KMS-11 (cell line): ENCODE data around the gene KCTD11.

ENCODE experiments used
- H2AFZ ChIP-seq: fragments of 200-600 bp; sonication (generic); 2 replicates; pipeline ENCODE4 v1.6.1; 2016; ENCODE audit warnings: antibody characterized with exemption, mixed run types, low read depth
- H3K27ac ChIP-seq: fragments of 200-600 bp; sonication (generic); 2 replicates; pipeline ENCODE4 v1.6.1; 2016; ENCODE audit warnings: mild to moderate bottlenecking, mixed run types
- H3K27me3 ChIP-seq: fragments of 200-600 bp; sonication (generic); 2 replicates; pipeline ENCODE4 v1.6.1; 2017; ENCODE audit warnings: mild to moderate bottlenecking, low read depth, mixed run types, moderate library complexity; ENCODE audit not compliant: insufficient read depth
- H3K36me3 ChIP-seq: fragments of 200-600 bp; sonication (generic); 2 replicates; pipeline ENCODE4 v1.6.1; 2017; ENCODE audit warnings: mild to moderate bottlenecking, mixed run types; ENCODE audit not compliant: insufficient read depth
- H3K4me1 ChIP-seq: fragments of 200-600 bp; sonication (generic); 2 replicates; pipeline ENCODE4 v1.6.1; 2016; ENCODE audit warnings: mild to moderate bottlenecking, low read depth, mixed run types; ENCODE audit not compliant: poor library complexity, severe bottlenecking
- H3K4me2 ChIP-seq: fragments of 200-600 bp; sonication (generic); 2 replicates; pipeline ENCODE4 v1.7.0; 2016; ENCODE audit warnings: mild to moderate bottlenecking, mixed run types
- H3K4me3 ChIP-seq: fragments of 200-600 bp; sonication (generic); IDR thresholded peaks from 2 replicates; pipeline ENCODE4 v1.6.1; 2017; ENCODE audit warnings: low read depth, low read length, mixed read lengths; ENCODE audit not compliant: insufficient read depth
- H3K79me2 ChIP-seq: fragments of 200-600 bp; sonication (generic); 2 replicates; pipeline ENCODE4 v1.6.1; 2016; ENCODE audit warnings: low read depth, mixed run types; ENCODE audit not compliant: insufficient read depth
- H3K9ac ChIP-seq: fragments of 200-600 bp; sonication (generic); 2 replicates; pipeline ENCODE4 v1.6.1; 2016; ENCODE audit warnings: mild to moderate bottlenecking, mixed run types
- H4K20me1 ChIP-seq: fragments of 200-600 bp; sonication (generic); 2 replicates; pipeline ENCODE4 v1.6.1; 2016; ENCODE audit warnings: mild to moderate bottlenecking, mixed run types; ENCODE audit not compliant: insufficient read depth
- CTCF ChIP-seq: fragments of 200-600 bp; sonication (generic); conservative IDR thresholded peaks from 2 replicates; pipeline ENCODE4 v1.6.1; 2017; ENCODE audit warnings: low read depth, mild to moderate bottlenecking, antibody characterized with exemption, low read length, moderate library complexity, mixed read lengths

Gene KCTD11

GRCh38 chr17:7341842-7342241 is 10.1 kb upstream of the KCTD11 start:
- Histone ChIP-seq H3K79me2 (no peaks in the 10 kb centered on the region), H3K9ac (no peak overlapping the region), H3K27ac (no peak overlapping the region), H2AFZ (no peak overlapping the region), H3K4me3 (no peak overlapping the region), H3K4me1 (no peaks in the 10 kb centered on the region), H3K27me3 (no peaks in the 10 kb centered on the region), H3K4me2 (no peak overlapping the region), H3K36me3 (no peaks in the 10 kb centered on the region), H4K20me1 (no peaks in the 10 kb centered on the region)
- TF ChIP-seq CTCF, result no peak

- no peaks in the 10 kb centered on the region for H4K20me1 ChIP-seq
- no peaks in the 10 kb centered on the region for H3K4me1 ChIP-seq
- no peak overlapping the region for H3K4me2 ChIP-seq
- no peak overlapping the region for H2AFZ ChIP-seq
- H3K9ac ChIP-seq, result no peak overlapping the region
- H3K36me3 ChIP-seq, result no peaks in the 10 kb centered on the region
- no peaks in the 10 kb centered on the region for H3K27me3 ChIP-seq
- H3K27ac ChIP-seq, result no peak overlapping the region
- H3K79me2 ChIP-seq, result no peaks in the 10 kb centered on the region
- no peak for TF ChIP-seq CTCF
- no peak overlapping the region for H3K4me3 ChIP-seq
Observed at GRCh38 chr17:7343250-7343649, 8.7 kb upstream of the KCTD11 start.

- no peak overlapping the region for H3K4me2 ChIP-seq
- no peaks in the 10 kb centered on the region for H3K27me3 ChIP-seq
- H3K27ac ChIP-seq, result no peak overlapping the region
- no peak overlapping the region for H3K4me3 ChIP-seq
- H2AFZ ChIP-seq, result no peak overlapping the region
- H3K36me3 ChIP-seq, result no peaks in the 10 kb centered on the region
- no peak overlapping the region for H3K9ac ChIP-seq
- H4K20me1 ChIP-seq, result no peaks in the 10 kb centered on the region
- no peak for TF ChIP-seq CTCF
- H3K4me1 ChIP-seq, result no peaks in the 10 kb centered on the region
- no peaks in the 10 kb centered on the region for H3K79me2 ChIP-seq
Observed at GRCh38 chr17:7346761-7347614, 5.0 kb upstream of the KCTD11 start.

- no peak overlapping the region for H2AFZ ChIP-seq
- no peak overlapping the region for H3K27ac ChIP-seq
- no peaks in the 10 kb centered on the region for H3K79me2 ChIP-seq
- no peaks in the 10 kb centered on the region for H3K36me3 ChIP-seq
- H3K4me2 ChIP-seq, result no peak overlapping the region
- H3K4me3 ChIP-seq, result no peak overlapping the region
- H4K20me1 ChIP-seq, result no peaks in the 10 kb centered on the region
- H3K27me3 ChIP-seq, result no peaks in the 10 kb centered on the region
- TF ChIP-seq CTCF, result no peak
- no peak overlapping the region for H3K9ac ChIP-seq
- H3K4me1 ChIP-seq, result no peaks in the 10 kb centered on the region
Observed at GRCh38 chr17:7347630-7348477, 4.1 kb upstream of the KCTD11 start.
